Muscle of arm (tissue), 12 donors: ENCODE measurements around the gene SLC4A5. TPM values are rescaled to one million over a fixed set of nuclear protein-coding genes. Genes with fewer than 3 reads are reported as not detected.
"Not testable (repeated sequence)": the region's sequence is repeated elsewhere in the genome, so short reads cannot be mapped to it uniquely, and the experiment has no call there.

ENCODE experiments used
- DNase-seq: peaks from one replicate; pipeline ENCODE4 v3.0.0-alpha.2; 2013
- polyA plus RNA-seq, 12 donors: library from polyadenylated mRNA; unstranded; fragments of 120-200 nt; gene quantifications; one replicate each; pipeline ENCODE4 v1.2.1, GENCODE V29; 2013; ENCODE audit not compliant: insufficient read length in 12 of 12

Gene SLC4A5
- polyA plus RNA-seq, 12 donors, result 1.4 to 12.3 (median 2.4) TPM; not detected in 1

DNA sequence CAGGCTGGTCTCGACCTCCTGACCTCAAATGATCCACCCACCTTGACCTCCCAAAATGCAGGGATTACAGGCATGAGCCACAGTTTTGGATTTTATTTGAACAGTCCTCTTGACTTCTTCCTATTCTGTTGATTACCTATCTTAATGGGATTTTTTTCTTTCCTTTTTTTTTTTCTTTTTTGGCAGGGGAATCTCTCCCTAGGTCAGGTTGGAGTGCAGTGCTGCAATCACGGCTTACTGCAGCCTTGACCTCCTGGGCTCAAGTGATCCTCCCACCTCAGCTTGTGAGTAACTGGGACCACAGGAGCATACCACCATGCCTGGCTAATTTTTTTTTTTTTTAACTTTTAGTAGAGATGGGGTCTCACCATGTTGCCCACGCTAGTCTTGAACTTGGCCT lies 142.0 kb downstream of the SLC4A5 start:
- DNase-seq, result no peak

DNA sequence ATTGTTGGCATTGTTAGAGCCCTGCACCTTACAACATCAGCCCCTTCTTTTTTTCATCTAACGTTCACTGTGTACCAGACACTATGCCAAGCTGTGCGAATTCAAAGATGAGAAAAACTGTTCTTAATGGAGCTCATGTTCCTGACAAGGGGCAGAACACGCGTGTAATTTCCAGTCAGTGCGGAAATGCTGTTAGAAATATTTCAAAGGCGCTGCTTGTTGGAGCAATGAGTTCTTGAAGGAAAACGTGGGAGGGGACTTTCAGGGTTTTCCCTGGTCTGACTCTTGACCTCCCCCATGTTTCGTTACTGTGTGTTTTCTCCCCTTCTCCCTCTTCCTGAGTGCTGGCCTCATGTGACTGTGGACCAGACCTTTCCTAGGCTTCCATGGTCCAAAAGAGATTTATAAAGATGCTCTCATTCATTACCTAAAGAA lies 143.3 kb downstream of the SLC4A5 start:
- DNase-seq, result no peak

DNA sequence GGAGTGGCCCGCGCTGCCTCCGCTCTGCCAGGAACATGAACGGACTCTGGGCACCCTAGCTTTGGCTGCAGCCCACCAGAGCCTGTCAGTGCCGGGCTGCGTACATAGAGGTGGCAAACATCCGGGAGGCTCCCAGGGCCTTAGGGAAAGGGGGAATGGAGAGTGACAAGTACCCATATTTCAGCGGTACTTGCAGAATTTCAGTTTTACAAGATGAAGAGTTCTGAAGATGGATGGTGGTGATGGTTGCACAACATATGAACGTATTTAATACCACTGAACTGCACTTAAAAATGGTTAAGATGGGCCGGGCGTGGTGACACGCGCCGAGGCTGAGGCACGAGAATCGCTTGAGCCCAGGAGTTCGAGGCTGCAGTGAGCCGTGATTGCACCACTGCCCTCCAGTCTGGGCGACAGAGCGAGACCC lies 143.9 kb downstream of the SLC4A5 start:
- DNase-seq, result no peak

DNA sequence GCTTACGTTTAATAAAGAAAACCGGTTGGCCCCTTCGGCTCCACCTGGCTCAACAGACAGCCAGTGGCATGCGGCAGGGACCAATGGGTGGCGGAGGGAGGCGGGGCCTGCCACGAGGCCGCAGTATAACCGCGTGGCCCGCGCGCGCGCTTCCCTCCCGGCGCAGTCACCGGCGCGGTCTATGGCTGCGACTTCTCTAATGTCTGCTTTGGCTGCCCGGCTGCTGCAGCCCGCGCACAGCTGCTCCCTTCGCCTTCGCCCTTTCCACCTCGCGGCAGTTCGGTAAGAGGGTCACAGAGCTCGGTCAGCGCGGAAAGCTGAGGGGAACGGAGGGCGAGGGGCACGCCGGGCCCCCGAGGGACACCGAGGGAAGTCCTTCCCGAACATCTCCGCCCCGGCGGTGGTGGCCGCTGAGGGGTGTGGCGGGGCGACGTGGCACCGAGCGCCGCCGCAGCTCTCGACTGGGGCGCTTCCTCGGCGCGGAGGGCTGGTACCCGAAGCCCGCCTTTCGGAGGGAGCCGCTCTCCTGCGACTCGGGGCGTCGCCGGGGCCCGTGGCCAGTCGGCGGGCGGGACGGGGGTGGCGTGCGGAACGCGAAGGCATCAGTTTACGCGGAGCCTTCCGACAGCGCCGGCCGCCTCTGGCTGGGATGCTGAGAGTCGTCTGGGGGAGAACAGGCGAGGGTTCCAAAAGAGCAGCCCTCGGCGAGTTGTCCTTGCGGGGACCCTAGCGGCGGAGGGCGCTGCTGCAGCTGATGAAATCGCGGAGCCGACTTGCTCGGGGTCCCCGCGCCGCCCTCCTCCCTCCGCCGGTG lies 144.5 kb downstream of the SLC4A5 start, which contains the start of gene MTHFD2:
Gene MTHFD2 (plus strand): TSS at position 155 of the 814 bp plus-strand sequence. CDS start 27 bp downstream, at position 182.
- DNase-seq, result peak; percentile 89

DNA sequence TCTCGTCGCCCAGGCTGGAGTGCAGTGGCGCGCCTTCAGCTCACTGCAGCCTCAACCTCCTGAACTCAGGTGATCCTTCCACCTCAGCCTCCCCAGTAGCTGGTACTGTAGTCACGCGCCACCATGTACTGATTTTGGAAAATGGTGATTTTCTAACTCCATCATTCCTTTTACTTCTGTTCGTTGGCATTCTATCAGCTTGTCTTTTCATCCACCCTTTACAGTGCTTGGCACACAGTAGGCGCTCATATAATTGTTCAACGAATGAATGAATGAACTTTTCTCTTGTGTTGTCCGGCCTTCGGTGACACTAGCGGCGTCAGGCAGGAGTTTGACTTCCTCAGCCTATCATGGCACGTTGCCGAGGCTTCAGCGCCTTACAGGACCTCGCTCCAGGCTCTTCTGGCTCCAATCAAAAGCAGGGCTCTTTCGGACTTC lies 145.2 kb downstream of the SLC4A5 start:
- no peak for DNase-seq

DNA sequence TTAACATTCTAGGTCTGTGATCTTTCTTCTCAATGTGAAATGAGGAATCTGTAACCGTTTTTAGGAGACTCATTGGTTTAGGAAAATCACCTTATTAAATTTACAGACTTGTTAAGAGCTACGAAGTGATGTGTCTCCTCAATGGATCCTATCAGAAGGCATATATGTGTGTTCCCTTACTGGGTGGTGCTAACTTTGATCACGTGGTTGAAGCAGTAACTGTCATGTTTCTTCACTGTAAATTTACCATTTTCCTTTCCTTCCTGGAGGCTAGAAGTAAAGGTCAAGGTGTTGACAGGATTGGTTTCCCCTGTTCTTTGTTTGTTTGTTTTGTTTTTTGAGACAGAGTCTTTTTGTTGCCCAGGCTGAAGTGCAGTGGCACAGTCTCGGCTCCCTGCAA lies 146.2 kb downstream of the SLC4A5 start:
- no peak for DNase-seq

DNA sequence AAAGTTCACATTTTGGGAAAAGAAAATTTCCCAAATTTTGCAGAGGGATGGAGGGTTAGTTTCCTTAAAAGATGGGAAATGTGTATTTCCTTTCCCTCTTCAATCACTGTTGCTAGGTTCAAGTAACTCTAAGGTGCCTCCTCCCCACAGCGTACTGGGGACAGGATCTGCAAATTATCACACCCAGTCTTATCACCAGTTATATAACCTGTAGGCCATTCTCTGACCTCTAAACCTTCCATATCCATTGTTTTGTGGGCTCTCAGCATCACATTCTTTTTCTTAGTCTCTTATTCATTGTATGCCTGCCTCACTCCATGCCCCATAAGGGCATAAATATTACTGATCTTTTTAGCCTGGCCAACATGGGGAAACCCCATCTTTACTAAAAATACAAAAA lies 148.4 kb downstream of the SLC4A5 start:
- no peak for DNase-seq

DNA sequence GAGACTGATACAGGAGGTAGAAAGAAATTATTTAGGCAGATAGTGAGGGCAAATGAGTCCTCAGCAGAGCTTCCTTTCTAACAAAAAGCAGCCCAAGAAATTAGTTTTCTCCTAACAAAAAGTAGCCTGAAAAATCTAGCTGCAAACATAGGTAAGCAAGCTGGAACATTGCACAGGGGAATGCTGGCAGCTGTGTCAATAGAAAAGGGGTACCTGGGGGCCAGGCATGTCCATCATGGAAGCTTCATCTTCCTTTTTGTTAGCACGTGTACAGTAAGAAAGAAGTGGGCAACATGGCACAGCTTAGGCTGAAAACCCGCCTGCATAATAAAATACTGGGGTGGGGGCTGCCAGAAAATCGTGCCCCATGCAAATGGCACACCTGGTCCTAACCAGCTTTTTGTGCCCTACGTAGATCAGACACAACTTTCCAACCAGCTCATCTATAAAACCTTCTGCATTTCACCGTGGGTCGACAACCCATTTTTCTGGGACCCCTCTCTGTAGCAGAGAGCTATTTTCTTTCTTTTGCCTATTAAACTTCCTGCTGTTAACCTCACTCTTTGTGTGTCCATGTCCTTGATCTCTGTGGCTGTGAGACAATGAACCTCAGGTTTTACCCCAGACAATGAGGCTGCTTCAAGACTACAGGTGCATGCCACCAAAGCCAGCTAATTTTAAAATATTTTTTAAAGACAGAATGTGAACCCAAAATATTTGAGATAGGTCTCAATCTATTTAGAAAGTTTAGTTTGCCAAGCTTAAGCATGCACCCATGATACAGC lies 151.4 kb downstream of the SLC4A5 start:
- no peak for DNase-seq

DNA sequence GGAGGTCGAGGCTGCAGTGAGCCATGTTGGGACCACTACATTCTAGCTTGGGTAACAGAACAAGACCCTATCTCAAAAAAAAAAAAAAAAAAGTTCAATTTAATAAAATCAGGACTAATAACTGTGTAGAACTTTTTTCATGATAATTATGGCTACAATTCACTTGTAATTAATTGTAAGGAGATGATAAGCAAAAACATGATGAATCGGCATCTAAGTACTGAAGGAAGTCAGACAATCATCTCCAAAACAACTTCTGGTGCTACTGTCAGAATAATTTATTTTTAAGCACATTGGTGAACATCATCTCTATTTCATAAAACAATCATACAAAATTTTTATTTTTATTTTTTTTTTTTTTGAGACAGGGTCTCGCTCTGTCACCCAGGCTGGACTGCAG lies 154.5 kb downstream of the SLC4A5 start:
- DNase-seq, result no peak

DNA sequence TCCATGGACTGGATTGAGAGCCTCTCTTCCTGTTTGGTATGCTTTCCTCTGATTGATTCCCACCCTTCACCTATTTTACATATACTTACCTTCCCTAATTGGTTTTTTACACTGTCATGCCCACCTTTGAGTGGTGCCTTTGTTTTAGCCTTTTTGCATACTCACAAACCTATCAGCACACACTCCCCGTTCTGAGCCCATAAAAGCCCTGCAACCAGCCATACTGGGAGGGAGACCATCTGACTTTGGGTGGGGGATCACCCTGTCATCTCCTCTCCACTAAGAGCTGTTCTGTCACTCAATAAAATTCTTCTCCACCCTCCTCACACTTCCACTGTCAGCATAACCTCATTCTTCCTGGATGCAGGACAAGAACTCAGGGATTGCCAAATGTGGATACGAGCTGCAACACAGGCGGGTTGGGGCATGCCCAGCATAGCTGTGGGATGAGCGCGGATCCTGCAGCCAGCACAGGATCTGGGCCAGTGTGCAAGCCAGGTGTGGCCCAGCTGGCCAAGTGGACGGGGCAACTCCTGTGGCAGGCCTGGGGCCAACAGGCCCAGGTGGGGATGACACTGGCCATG lies 155.1 kb downstream of the SLC4A5 start:
- no peak for DNase-seq

DNA sequence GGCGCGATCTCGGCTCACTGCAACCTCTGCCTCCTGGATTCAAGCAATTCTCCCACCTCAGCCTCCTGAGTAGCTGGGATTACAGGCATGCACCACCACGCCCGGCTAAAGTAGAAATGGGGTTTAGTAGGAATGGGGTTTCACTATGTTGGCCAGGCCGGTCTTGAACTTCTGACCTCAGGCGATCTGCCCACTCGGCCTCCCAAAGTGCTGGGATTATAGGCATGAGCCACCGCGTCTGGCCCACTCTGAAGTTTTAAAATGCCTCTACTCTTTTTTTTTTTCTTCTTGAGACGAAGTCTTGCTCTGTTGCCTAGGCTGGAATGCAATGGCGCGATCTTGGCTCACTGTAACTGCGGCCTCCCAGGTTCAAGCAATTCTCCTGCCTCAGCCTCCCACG lies 156.5 kb downstream of the SLC4A5 start:
- not testable (repeated sequence) for DNase-seq

DNA sequence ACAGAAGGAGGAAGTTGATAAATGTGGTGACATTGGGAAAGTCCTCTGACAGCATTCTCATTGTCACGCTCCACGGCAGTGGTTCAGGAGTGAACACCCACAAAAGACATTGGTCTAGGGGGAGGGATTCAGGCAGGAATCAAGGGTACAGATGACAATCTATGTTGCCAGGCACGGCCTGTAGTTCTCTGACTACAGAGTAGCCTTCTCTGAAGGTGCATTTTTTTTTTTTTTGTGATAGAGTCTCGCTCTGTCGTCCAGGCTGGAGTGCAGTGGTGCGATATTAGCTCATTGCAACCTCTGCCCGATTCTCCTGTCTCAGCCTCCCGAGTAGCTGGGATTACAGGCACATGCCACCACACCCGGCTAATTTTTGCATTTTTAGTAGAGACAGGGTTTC lies 157.2 kb downstream of the SLC4A5 start:
- no peak for DNase-seq

DNA sequence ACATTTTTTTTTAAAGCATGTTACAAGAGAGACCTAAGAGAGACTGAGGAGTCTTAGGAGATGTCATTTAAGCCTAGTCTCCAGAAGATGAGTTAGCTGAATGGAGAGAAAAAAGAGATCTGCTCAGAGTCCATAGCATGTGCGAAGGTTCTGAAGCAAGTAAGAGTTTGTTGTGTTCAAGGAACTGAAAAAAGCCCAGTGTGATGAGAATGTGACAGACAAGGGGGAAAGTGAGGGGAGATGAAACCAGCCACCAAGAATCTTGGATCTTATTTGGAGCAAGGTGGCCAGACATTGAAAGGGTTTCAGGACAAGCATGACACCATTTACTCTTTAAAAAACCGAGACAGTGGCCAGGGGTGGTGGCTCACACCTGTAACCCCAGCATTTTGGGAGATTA lies 159.3 kb downstream of the SLC4A5 start:
- no peak for DNase-seq

DNA sequence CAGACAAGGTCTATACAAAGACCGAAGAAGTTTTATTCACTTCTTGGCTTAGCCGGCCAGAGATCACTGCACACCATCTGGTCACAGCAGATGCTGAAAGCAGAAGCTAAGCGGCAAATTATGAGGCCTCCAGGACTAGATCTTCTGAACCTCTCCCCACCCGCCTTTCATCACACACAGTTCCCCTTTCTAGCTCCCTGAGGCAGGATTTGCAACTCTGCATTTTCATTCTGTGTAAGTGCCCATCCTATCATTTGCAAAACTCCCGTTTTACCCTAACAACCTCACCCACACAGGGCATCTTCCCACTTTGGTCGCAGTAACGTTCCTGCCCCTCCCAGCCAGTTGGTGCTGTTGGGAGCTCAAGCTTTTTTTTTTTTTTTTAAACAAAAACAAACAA lies 161.5 kb downstream of the SLC4A5 start:
- DNase-seq, result no peak

DNA sequence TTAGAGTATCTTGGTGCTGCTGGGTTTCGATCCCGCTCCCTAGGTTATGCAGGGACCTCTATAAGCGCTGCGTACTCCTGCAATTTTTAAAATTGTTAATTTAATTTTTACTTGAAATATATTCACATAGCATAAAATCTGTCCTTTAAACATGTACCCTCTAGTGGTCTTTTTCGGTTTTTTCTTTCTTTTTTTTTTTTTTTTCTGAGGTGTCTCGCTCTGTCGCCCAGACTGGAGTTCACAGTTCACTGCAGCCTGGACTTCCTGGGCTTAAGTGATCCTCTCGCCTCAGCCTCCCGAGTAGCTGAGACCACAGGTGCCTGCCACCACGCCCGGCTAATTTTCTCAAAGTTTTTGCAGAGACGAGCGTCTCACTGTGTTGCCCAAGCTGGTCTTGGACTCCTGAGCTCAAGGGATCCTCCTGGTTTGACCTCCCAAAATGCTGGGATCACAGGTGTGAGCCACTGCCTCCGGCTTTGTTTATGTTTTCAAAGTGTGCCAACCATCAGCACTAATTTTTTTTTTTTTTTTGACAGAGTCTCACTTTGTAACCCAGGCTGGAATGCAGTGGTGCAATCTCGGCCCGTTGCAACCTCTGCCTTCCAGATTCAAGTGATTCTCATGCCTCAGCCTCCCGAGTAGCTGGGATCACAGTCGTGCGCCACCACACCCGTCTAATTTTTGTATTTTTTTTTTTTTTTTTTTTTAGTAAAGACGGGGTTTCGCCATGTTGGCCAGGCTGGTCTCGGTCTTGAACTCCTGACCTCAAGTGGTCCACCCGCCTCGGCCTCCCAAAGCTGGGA lies 164.0 kb downstream of the SLC4A5 start:
- no peak for DNase-seq

DNA sequence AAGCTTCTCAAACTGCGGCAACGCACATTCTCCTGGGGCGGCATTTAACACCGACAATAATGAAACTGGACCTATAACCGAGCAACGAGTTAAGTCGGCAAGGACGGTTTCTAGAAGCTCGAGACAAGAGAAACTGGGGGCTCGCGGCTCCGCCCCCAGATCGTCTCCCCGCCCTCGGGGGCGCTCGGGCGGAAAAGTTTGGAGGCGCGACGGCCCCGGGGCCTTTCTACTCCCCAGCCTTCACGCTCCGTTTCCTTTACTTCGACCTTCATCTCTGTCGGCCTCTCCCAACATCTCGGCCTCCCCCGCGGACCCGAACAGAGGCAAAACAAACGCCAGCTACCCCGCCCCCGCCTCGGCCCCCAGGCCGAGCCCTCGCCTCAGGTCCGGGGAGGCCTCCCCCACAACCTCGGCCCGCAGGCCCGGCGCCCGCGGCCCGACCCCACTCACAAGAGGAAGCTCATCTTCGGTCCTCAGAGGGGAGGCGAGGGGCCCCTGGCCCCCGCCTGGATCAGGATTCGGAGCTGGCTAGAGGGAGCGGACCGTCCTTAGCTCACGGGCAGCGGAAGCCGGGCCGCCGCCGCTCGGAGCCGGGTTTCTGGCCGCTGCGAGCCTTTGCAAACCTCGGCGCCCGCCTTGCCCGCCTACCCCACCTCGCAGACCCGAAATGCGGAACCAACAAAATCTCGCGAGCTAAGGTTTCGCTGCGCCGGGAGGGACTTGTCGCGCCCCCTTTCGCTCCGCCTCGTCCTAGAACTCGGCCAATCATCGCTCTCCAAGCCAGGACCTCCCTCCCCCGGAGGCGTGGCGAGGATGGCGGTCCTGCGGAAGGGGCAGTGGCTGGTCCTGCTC lies 164.8 kb downstream of the SLC4A5 start, which contains the start of gene MOB1A:
Gene MOB1A (minus strand): TSS at position 669 of the 852 bp plus-strand sequence. CDS start 205 bp downstream, at position 464.
- DNase-seq, result peak; percentile 99

DNA sequence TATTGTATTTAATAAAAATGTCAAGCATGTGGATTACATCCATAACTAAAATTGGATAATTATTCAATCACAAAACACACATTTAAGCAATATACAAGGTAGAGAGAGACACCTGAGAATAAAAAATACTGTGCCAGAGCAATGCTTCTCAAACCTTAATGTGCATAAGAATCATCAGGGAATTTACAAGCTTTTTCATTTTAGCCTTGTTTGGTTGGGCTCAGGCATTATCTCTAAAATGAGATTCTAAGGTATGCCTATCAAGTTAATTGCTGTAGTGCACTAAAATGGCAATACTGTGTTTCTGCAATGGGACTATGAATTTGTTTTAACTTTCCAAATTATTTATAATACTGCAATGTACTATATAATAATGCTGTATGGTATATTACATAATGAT lies 165.5 kb downstream of the SLC4A5 start:
- DNase-seq, result no peak

DNA sequence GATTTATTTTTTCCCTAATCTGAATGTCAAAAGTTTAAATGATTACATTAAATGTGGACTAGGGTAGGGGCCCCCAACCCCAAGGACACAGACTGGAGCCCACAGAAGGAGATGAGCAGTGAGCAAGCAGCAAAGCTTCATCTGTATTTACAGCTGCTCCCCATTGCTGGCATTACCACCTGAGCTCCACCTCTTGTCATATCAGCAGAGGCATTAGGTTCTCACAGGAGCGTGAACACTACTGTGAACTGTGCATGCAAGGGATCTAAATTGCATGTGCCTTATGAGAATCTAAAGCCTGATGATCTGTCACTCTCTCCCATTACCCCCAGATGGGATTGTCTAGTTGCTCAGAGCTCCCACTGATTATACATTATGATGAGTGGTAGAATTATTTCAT lies 168.3 kb downstream of the SLC4A5 start:
- DNase-seq, result no peak

DNA sequence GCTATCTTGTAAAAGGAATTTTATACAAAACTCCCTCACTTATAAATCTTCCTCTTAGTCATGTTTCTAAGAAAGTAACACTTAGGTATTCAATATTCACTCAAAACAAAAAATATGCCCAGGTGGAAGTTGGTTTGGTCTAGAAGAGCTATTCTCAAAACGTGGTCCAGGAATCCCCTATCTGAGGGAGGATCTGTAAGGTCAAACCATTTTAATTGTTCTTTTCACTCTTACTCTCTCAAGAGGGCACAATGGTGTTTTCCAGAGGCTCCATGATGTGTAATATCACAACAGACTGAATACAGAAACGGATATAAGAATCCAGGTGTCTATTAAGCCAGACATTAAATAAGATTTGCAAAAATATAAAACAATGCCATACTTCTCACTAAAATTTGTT lies 174.5 kb downstream of the SLC4A5 start:
- no peak for DNase-seq
